HepG2 (cell line): ENCODE measurements around the gene DOCK9. TPM values are rescaled to one million over a fixed set of nuclear protein-coding genes. Genes with fewer than 3 reads are reported as not detected.

Experiments used
- ATAC-seq: fragments of 200-7000 bp; cut with Tn5 transposase; 3 replicates; pipeline ENCODE4 v1.9.1; 2020; ENCODE audit warnings: mild to moderate bottlenecking, moderate library complexity
- BruUV-seq: library from RNA; stranded (reverse); fragments of 400-500 nt; replicated peaks from 2 replicates; lab custom pipeline; 2021; lab: Mats Ljungman, UMichigan
- CTCF ChIA-PET: fragments of 300-600 bp; formaldehyde crosslinking; extraction: SDS; loops from one replicate; lab custom pipeline; 2021; ENCODE audit warnings: low total read pairs, inconsistent platforms, low intra/inter-chr PET ratio; lab: Yijun Ruan, JAX
- POLR2A ChIA-PET: fragments of 350-600 bp; sonication (Branson Sonifier 250); formaldehyde crosslinking; loops from one replicate; lab custom pipeline; 2020; ENCODE audit warnings: antibody characterized with exemption, inconsistent platforms; lab: Yijun Ruan, JAX
- DNase-seq: peaks from one replicate; pipeline ENCODE4 v3.0.0-alpha.2; 2015; ENCODE audit warnings: low spot score
- FAIRE-seq: peaks from 3 replicates; lab custom pipeline; 2011; peaks lifted over from hg19 to GRCh38; lab: Jason Lieb, UNC
- H2AFZ ChIP-seq: one replicate; pipeline ENCODE4 v1.6.1; 2011; ENCODE audit warnings: low read length, inconsistent platforms
- H3K27ac ChIP-seq: fragments of 300-600 bp; 3 replicates; pipeline ENCODE4 v1.8.0; 2011; ENCODE audit warnings: mixed run types, mild to moderate bottlenecking, mixed read lengths, low read length, inconsistent platforms; ENCODE audit not compliant: insufficient read depth; ENCODE audit errors: extremely low read length
- H3K27me3 ChIP-seq, 2 experiments: fragments of 200-600 bp in 1 of 2; 2 replicates in 1 of 2; 3 replicates in 1 of 2; pipeline versions ENCODE4 v1.6.0 to v1.8.0; 2011; ENCODE audit warnings: low read length in 2 of 2, mild to moderate bottlenecking in 2 of 2, moderate library complexity in 2 of 2, inconsistent platforms in 1 of 2; ENCODE audit not compliant: insufficient read depth in 2 of 2, control insufficient read depth in 1 of 2
- H3K36me3 ChIP-seq, 2 experiments: fragments of 200-600 bp in 1 of 2; replicated peaks in 1 of 2; 2 replicates in 1 of 2; 3 replicates in 1 of 2; pipeline versions ENCODE4 v1.5.1 to v1.8.0; 2011; ENCODE audit warnings: low read length in 2 of 2, inconsistent platforms in 1 of 2; ENCODE audit not compliant: insufficient read depth in 2 of 2, control insufficient read depth in 1 of 2
- H3K4me1 ChIP-seq: 2 replicates; pipeline ENCODE4 v1.5.1; 2012; ENCODE audit warnings: low read length, inconsistent platforms; ENCODE audit not compliant: insufficient read depth
- H3K4me2 ChIP-seq: 2 replicates; pipeline ENCODE4 v1.6.0; 2011; ENCODE audit warnings: low read depth, low read length, inconsistent platforms
- H3K4me3 ChIP-seq, 3 experiments: fragments of 200-600 bp in 1 of 3; sonication (generic), shearing (Covaris generic) in 1 of 3; replicated peaks in 1 of 3; 2 replicates each; pipeline ENCODE4 v1.5.1; 2011 to 2016; ENCODE audit warnings: low read length in 3 of 3, inconsistent platforms in 2 of 3, low read depth in 2 of 3, mild to moderate bottlenecking in 2 of 3, control low read depth in 1 of 3, mixed read lengths in 1 of 3; ENCODE audit not compliant: insufficient read depth in 1 of 3
- H3K79me2 ChIP-seq: one replicate; pipeline ENCODE4 v1.6.1; 2011; ENCODE audit warnings: low read length, inconsistent platforms; ENCODE audit not compliant: insufficient read depth
- H3K9ac ChIP-seq: 2 replicates; pipeline ENCODE4 v1.6.0; 2011; ENCODE audit warnings: mild to moderate bottlenecking, low read depth, low read length, inconsistent platforms; ENCODE audit not compliant: insufficient read depth
- H3K9me3 ChIP-seq: 2 replicates; pipeline ENCODE4 v1.5.1; 2012; ENCODE audit warnings: mild to moderate bottlenecking, low read length
- H4K20me1 ChIP-seq: 2 replicates; pipeline ENCODE4 v1.6.0; 2011; ENCODE audit warnings: inconsistent platforms, mild to moderate bottlenecking, low read length, moderate library complexity; ENCODE audit not compliant: insufficient read depth
- CENPX ChIP-seq: sonication (generic); formaldehyde crosslinking; IDR thresholded peaks from 2 replicates; pipeline ENCODE4 v1.9.0; 2021; ENCODE audit warnings: mild to moderate bottlenecking, missing genetic modification reagents, moderate library complexity
- CREM ChIP-seq, 2 experiments: sonication (generic) in 1 of 2; formaldehyde crosslinking in 1 of 2; IDR thresholded peaks; 2 replicates each; pipeline versions ENCODE4 v1.4.0 to v1.6.1; 2016 to 2020; ENCODE audit warnings: antibody characterized with exemption in 1 of 2, mild to moderate bottlenecking in 1 of 2, missing genetic modification reagents in 1 of 2
- EHMT2 ChIP-seq: fragments of 200-600 bp; sonication (generic); IDR thresholded peaks from 2 replicates; pipeline ENCODE4 v1.7.0; 2017; ENCODE audit warnings: antibody characterized with exemption, low read depth, low read length, borderline replicate concordance
- FOXA1 ChIP-seq, 2 experiments: fragments of 450-650 bp in 1 of 2; sonication (generic) in 1 of 2; formaldehyde crosslinking in 1 of 2; IDR thresholded peaks; 2 replicates each; pipeline versions ENCODE4 v1.4.0 to v1.6.1; 2016 to 2020; ENCODE audit warnings: missing genetic modification reagents in 1 of 2
- FOXK2 ChIP-seq: fragments of 450-650 bp; IDR thresholded peaks from 2 replicates; pipeline ENCODE4 v1.6.1; 2016
- GTF2F1 ChIP-seq: fragments of 150-350 bp; IDR thresholded peaks from 2 replicates; pipeline ENCODE4 v1.6.1; 2014; ENCODE audit warnings: low read length
- KAT7 ChIP-seq: IDR thresholded peaks from 2 replicates; pipeline ENCODE4 v1.6.1; 2018; ENCODE audit warnings: borderline replicate concordance, missing compliant biosample characterization
- KDM2A ChIP-seq: sonication (generic); formaldehyde crosslinking; IDR thresholded peaks from 2 replicates; pipeline ENCODE4 v1.4.0; 2020; ENCODE audit warnings: low read depth, missing genetic modification reagents, borderline replicate concordance
- MAFG ChIP-seq: sonication (generic); formaldehyde crosslinking; IDR thresholded peaks from 2 replicates; pipeline ENCODE4 v1.5.1; 2020; ENCODE audit warnings: mild to moderate bottlenecking, missing genetic modification reagents
- SP4 ChIP-seq: sonication (generic); formaldehyde crosslinking; IDR thresholded peaks from 2 replicates; pipeline ENCODE4 v1.8.1; 2023; ENCODE audit warnings: mild to moderate bottlenecking, missing genetic modification reagents
- TEAD2 ChIP-seq: sonication (generic); formaldehyde crosslinking; IDR thresholded peaks from 2 replicates; pipeline ENCODE4 v1.9.0; 2021; ENCODE audit warnings: missing genetic modification reagents
- ZBTB20 ChIP-seq: sonication (generic); formaldehyde crosslinking; IDR thresholded peaks from 2 replicates; pipeline ENCODE4 v1.8.1; 2023; ENCODE audit warnings: missing genetic modification reagents, low read depth, mild to moderate bottlenecking, borderline replicate concordance
- ZBTB7B ChIP-seq: sonication (generic); formaldehyde crosslinking; IDR thresholded peaks from 2 replicates; pipeline ENCODE4 v1.4.0; 2020; ENCODE audit warnings: missing genetic modification reagents
- ZNF143 ChIP-seq: sonication (generic); formaldehyde crosslinking; IDR thresholded peaks from 2 replicates; pipeline ENCODE4 v1.4.0; 2020; ENCODE audit warnings: missing genetic modification reagents
- ZNF460 ChIP-seq: sonication (generic); formaldehyde crosslinking; IDR thresholded peaks from 2 replicates; pipeline ENCODE4 v1.5.1; 2020; ENCODE audit warnings: missing genetic modification reagents, mild to moderate bottlenecking, borderline replicate concordance
- ZNF772 ChIP-seq: sonication (generic); formaldehyde crosslinking; IDR thresholded peaks from 2 replicates; pipeline ENCODE4 v1.5.0; 2020; ENCODE audit warnings: mild to moderate bottlenecking, missing genetic modification reagents
- WGBS: methylation state at CpG from one replicate; pipeline ENCODE4 v1.1.6; 2017; ENCODE audit warnings: low lambda C conversion rate; 5-methylcytosine and 5-hydroxymethylcytosine counted together
- in situ Hi-C: cut with HindIII; loops from 2 replicates; pipeline ENCODE4 v1.10.0; 2017; ENCODE audit warnings: low pct_unique_long_range_greater_than_20kb; ENCODE audit not compliant: extremely low pct_ligation_motif_present
- intact Hi-C: fragments of 100-400 bp; cut with micrococcal nuclease; formaldehyde crosslinking; loops from one replicate; pipeline ENCODE4 v1.10.0; 2022; ENCODE audit not compliant: unreplicated experiment
- polyA plus RNA-seq, 8 experiments: library from polyadenylated mRNA; depleted of rRNA in 3 of 8; stranded (reverse) in 7 of 8; unstranded in 1 of 8; fragments of >200 nt; fragmentation: Illumina TruSeq in 4 of 8; extraction: Trizol in 4 of 8; gene quantifications; 2 replicates each; pipeline versions ENCODE4 v1.2.1 to v1.2.3, GENCODE V29; 2011 to 2016; ENCODE audit warnings: low read depth in 4 of 8, missing spikeins in 1 of 8, mixed read lengths in 1 of 8; ENCODE audit not compliant: insufficient read depth in 1 of 8
- total RNA-seq, 5 experiments: library from RNA; depleted of rRNA; stranded (reverse); fragments of >200 nt; fragmentation: Illumina TruSeq; extraction: Trizol; gene quantifications; 2 replicates each; pipeline ENCODE4 v1.2.3, GENCODE V29; 2016; ENCODE audit warnings: low read depth in 1 of 5
- TF ChIP-seq, protein P1 (sequence below): sonication (generic); formaldehyde crosslinking; IDR thresholded peaks from 2 replicates; pipeline ENCODE4 v1.4.0; 2020; ENCODE audit warnings: low read depth, mild to moderate bottlenecking, missing genetic modification reagents
- TF ChIP-seq, protein P2 (sequence below): conservative IDR thresholded peaks from 2 replicates; pipeline ENCODE4 v1.6.1; 2018; ENCODE audit warnings: missing genetic modification reagents

DOCK9 gene
- total and polyA plus RNA-seq, 2 of the 13 experiments (the other 11 are each of a cell fraction or from before 2014, with no cell fraction given) = 0.44 to 0.97 TPM

DNA sequence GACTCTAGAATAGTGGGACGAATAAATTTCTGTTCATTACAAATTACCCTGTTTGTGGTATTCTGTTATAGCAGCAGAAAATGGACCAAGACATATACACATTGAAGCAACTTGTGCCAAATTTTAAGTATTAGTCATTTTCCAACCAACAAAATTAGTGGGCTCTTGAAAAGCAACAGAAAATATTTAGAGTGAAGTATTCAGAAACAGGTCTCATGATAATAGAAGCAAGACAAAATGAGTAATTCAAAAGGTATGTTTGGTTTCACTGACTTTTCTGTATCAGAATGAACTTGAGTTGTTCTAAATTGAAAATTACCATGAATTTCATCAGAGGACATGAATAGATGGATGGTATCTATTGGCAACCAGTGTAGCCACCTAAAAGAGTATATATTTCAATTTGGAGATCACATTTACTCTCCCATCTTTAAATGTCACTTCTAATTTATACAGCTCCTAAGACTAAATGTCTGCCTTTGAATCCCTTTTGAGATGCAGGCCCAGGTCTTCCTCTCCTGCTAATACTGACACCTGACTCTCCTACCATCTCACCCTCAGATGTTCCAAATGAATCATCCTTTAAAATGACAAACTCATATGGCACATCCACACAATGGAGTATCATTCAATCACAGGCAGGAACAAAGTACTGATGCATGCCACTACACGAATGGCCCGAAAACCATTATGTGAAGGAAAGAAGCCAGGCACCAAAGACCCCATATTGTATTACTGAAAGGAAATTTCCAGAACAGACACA, 40.7 kb upstream of the DOCK9 start:
- Histone ChIP-seq H3K4me2 (no peak overlapping the region), H3K27me3 (no peaks in the 10 kb centered on the region), H3K4me3 (no peak overlapping the region), H3K9ac (no peak overlapping the region), H3K36me3 (no peaks in the 10 kb centered on the region), H3K9me3 (no peaks in the 10 kb centered on the region), H3K4me1 (no peaks in the 10 kb centered on the region), H4K20me1 (no peaks in the 10 kb centered on the region), H3K27ac (no peak overlapping the region), H3K79me2 (no peaks in the 10 kb centered on the region), H2AFZ (no peak overlapping the region)
- no TSS peak for BruUV-seq
- TF ChIP-seq ZBTB7B (CRISPR knock-in tag) (no peak), ZNF460 (CRISPR knock-in tag) (no peak), KAT7 (no peak), FOXK2 (no peak), CREM (IDR thresholded peaks at IDR 0.05) (no peak), CREM (CRISPR knock-in tag; IDR thresholded peaks at IDR 0.05) (no peak), SP4 (CRISPR knock-in tag) (no peak), ZNF143 (CRISPR knock-in tag) (no peak), GTF2F1 (no peak), TEAD2 (CRISPR knock-in tag) (no peak), ZBTB20 (no peak), FOXA1 (IDR thresholded peaks at IDR 0.05) (no peak), FOXA1 (CRISPR knock-in tag; IDR thresholded peaks at IDR 0.05) (no peak), MAFG (no peak), KDM2A (CRISPR knock-in tag) (no peak), ZNF772 (CRISPR knock-in tag) (no peak), CENPX (CRISPR knock-in tag) (no peak), EHMT2 (no peak)
- TF ChIP-seq, protein P1, sequence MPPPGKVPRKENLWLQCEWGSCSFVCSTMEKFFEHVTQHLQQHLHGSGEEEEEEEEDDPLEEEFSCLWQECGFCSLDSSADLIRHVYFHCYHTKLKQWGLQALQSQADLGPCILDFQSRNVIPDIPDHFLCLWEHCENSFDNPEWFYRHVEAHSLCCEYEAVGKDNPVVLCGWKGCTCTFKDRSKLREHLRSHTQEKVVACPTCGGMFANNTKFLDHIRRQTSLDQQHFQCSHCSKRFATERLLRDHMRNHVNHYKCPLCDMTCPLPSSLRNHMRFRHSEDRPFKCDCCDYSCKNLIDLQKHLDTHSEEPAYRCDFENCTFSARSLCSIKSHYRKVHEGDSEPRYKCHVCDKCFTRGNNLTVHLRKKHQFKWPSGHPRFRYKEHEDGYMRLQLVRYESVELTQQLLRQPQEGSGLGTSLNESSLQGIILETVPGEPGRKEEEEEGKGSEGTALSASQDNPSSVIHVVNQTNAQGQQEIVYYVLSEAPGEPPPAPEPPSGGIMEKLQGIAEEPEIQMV (CRISPR knock-in tag) = no peak
- TF ChIP-seq, protein P2, sequence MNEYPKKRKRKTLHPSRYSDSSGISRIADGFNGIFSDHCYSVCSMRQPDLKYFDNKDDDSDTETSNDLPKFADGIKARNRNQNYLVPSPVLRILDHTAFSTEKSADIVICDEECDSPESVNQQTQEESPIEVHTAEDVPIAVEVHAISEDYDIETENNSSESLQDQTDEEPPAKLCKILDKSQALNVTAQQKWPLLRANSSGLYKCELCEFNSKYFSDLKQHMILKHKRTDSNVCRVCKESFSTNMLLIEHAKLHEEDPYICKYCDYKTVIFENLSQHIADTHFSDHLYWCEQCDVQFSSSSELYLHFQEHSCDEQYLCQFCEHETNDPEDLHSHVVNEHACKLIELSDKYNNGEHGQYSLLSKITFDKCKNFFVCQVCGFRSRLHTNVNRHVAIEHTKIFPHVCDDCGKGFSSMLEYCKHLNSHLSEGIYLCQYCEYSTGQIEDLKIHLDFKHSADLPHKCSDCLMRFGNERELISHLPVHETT = no peak
- WGBS = 65% methylated on average over 3 of the region's 3 CpGs
- ATAC-seq (no peak), FAIRE-seq (no peak), DNase-seq (no peak)
- intact Hi-C loops (no loop called here), in situ Hi-C loops (no loop called here)
- POLR2A ChIA-PET = no interaction called here
- CTCF ChIA-PET = no interaction called here
